Nucleus accumbens (tissue), 56 donors: Measurements from ENCODE around the gene PIBF1.
"Not testable (repeated sequence)": the region's sequence is repeated elsewhere in the genome, so short reads cannot be mapped to it uniquely, and the experiment has no call there.

Source experiments
- DNase-seq, 56 donors: peaks; one replicate each; lab custom pipeline; 2025; lab: John Stamatoyannopoulos, UW

Gene PIBF1

DNA sequence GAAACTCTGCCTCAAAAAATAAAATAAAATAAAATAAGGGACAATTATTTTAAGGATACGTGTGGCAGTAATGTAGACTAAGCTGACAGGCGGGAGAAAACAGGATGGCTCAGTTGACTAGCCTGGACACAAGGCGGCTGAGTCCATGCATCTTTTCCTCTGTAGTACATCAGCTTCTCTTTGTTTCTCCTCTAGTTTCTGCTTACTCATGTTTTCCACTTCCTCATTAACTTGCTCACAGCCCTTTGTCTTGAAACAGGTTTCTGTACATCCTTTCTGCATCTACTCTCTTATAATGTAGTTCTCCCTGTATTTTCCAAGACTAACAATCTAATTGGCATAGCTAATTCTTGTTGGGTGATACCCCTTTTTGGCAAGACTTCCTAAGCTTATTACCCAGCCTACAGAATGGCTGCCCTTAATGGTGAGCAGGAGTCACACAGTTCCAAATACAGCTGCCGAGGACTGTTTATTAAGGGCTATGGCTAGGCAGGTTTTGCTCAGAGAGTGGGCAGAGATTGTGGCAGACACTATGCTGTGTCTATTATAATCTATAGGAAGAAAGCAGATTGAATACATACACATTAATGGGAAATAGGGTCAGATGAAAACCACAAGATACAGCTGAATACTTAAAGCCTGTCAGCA lies 218.2 kb downstream of the PIBF1 start:
- DNase-seq, result no peak

- DNase-seq, result no peak
These were observed 220.0 kb downstream of the PIBF1 start for GRCh38 chr13:73001971-73002370.

DNA sequence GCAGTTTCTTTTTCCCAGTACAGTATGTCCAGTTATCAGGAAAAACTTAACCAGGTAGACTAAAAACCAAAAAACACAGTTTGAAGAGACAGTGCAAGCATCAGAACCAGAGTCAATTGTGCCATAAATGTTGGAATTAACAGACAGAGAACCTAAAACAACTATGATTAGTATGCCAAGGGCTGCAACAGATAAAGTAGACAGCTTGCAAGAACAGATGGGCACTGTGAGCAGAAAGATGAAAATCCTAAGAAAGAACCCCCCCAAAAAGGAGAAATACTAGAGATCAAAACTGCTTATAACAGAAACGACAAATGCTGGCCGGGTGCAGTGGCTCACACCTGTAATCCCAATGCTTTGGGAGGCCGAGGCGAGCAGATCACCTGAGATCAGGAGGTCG lies 229.8 kb downstream of the PIBF1 start:
- DNase-seq, result no peak

- no peak for DNase-seq
These were observed 233.9 kb downstream of the PIBF1 start for GRCh38 chr13:73015805-73016204.

- no peak for DNase-seq
These were observed 236.4 kb downstream of the PIBF1 start for GRCh38 chr13:73018336-73018735.

DNA sequence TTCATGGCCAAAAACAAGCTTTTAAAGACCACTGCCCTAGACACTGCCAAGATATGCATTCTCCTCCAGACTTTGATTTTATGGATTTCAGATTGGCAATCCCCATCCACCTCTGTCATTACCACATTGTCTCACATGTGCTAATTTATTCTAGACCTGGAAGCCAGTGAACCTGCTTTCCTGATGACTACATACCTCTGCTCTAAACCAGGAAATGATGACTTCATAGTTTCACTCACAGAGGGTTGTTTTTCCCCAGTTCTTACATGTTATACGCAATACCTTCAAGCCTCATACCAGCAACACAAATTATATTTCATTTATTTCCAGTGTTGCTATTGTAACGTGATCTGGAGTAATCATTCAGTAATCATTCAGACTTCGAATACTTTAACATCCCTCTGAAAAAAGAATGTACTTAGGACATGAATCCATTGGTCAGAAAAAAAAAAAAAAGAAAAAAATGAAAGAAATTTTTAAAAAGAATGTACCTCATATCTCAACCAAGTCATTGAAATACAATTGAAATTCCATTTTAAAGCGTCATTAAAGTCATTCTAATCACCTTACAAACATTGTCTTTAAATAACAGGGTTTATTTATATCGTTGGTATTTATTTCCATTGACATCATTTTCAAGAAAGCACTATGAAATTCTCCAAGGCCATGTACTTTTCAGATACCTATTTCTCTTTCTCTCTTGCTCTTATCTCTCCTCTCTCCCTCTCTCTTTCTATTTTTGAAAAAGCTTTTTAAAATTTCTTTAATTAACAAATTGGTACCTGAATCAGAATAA lies 243.5 kb downstream of the PIBF1 start:
- DNase-seq, result no peak

DNA sequence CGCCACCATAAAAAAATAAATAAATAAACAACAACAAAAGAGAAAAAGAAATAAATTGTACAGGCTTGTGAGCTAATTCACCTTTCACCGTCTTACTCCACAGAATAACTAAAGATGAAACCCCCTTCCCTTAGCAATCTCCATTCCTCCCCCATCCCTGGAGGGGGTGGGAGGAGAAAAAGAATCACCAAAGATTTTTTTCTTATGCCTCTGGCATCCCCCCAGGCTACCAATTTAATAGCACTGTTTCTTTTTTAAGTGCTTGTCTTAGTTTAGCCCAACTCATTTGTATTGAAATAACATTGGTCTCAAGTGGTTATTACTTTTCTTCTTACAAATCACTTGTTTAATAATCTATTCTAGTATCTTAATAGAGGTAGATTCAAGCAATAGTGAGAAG lies 253.0 kb downstream of the PIBF1 start:
- DNase-seq, result no peak

- no peak for DNase-seq
These were observed 253.7 kb downstream of the PIBF1 start for GRCh38 chr13:73035660-73036059.

DNA sequence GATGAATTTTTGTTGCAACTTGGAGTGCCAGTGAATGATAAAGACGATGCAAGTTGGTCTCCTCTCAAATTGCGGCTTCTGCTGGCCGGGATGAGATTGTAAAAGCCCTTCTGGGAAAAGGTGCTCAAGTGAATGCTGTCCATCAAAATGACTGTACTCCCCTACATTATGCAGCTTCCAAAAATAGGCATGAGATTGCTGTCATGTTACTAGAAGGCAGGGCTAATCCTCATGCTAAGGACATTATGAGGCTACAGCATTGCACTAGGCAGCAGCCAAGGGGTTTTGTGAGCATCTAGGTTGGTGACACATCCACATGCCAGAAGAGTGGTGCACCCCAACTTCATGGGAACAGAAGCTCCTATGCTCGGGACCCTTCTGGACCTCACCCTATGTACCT lies 254.6 kb downstream of the PIBF1 start:
- no peak for DNase-seq

DNA sequence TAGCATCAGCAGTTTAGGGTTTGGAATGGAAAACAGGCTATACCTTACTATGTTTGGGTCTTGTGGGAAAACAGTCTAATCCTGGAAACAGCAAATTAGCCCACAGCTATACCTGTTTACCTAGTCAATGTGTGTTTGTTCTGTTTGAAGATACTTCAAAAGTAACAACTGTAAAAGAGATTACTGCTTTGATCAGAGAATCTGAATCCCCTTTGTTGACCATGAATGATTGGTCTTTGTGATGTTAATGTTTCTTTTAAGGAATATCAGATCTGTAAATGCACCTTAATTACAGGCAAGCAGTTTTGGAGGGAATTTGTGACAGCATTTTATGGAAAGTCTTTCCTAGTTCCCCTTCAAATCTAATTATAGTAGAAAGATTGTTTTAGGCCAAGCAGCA lies 256.1 kb downstream of the PIBF1 start:
- DNase-seq, result no peak

DNA sequence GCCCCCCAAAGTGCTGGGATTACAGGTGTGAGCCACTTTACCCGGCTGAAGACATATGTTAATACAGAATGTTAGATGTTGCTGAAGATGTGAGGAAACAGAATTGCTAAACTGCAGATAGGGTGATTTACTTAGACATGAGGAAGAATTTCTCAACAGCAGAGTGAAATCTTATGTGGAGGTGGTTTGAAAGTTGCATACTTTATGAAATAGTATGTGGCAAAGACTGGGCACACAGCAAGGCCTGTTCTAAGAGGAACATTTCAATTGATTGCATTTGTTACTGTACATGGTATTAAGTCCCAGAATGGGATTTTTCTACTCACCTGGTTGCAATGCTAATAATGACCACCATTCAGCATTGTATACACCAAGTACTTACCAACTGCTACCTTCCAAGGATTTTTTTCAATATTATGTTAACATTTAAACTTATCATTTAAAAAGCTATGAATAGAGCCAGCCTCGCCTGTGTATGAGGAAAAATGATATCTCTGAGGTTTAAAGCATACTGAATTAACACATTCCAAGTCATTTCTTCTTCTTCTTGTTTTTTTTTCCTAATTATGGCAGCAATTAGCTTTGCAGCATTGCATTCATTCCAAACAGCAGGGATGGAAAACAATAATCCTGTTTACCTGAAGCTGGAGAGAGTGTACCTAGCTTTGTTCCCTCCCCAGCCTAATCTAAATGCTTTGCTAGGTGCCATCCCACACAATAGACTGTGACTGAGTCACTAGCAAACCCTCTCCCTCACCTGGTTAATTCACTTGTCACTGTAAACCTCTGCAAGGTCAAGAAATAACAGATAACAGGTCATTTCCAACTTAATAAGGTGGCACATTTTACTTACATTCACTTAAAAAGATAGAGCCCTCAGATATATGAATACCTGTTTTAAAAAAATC lies 257.5 kb downstream of the PIBF1 start:
- DNase-seq, result peak in 2 of 56 donors; percentile 7 to 9

GRCh38 chr13:73040484-73040883 lies 258.6 kb downstream of the PIBF1 start:
- no peak for DNase-seq

DNA sequence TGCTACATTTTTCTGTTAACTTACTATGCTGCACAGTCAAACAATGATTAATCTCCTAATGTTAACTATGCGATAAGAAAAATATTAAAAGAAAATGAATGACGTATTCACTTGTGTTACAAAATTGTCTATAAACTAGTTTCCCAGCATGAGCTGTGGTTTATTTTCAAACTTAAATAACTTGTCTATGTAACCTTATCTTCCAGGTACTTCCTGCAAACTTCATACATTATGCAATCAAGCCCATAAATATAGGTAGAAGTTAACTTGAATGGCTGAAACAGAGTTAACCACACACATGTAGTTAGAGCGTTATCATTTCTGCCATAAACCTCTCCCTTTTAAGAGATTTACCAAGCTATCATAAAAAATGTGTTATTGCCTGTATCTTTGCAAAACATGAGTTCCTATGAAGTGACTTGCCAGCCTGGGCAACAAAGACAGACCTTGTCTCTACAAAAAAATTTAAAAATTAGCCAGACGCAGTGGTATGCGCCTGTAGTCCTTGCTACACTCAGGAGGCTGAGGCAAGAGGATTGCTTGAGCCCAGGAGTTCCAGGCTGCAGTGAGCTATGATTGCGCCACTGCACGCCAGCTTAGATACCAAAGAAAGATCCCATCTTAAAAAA lies 259.1 kb downstream of the PIBF1 start:
- no peak for DNase-seq

DNA sequence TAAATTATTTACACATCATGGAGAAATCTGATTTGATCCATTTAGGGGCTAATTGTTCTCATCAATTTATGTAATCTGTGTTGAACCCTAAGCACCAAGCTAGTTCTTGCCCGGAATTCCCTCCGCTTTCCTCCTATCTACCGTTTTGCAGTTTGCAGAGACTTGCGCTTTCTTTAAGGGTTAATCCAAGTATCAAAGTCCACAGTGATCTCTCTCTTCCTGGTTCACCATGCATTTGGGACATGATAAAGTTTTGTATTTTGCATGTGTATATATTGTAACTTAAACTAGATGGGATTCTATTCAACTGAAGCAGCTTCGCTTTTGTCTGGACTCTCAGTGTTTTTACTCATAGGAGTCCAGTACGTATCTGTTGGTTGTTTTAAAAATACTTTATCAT lies 263.1 kb downstream of the PIBF1 start:
- no peak for DNase-seq

- DNase-seq, result not testable (repeated sequence)
These were observed 266.7 kb downstream of the PIBF1 start for GRCh38 chr13:73048615-73049014.

GRCh38 chr13:73054712-73055111 lies 272.8 kb downstream of the PIBF1 start:
- no peak for DNase-seq

- DNase-seq, result no peak
These were observed 274.1 kb downstream of the PIBF1 start for GRCh38 chr13:73055813-73056564.

GRCh38 chr13:73056565-73056962 lies 274.6 kb downstream of the PIBF1 start:
- DNase-seq, result no peak

- no peak for DNase-seq
These were observed 275.5 kb downstream of the PIBF1 start for GRCh38 chr13:73057284-73058063.

- no peak for DNase-seq
These were observed 276.1 kb downstream of the PIBF1 start for GRCh38 chr13:73058064-73058313.
